HL-60 (cell line): ENCODE results near the gene KIF26A.

Experiments
- CTCF ChIP-seq: IDR thresholded peaks from one replicate; pipeline ENCODE4 v1.5.1; 2011; ENCODE audit warnings: low read length, control low read depth, inconsistent platforms; ENCODE audit not compliant: insufficient read depth
- POLR2AphosphoS5 ChIP-seq: IDR thresholded peaks from 2 replicates; pipeline ENCODE4 v1.6.1; 2012; ENCODE audit warnings: low read depth

DNA sequence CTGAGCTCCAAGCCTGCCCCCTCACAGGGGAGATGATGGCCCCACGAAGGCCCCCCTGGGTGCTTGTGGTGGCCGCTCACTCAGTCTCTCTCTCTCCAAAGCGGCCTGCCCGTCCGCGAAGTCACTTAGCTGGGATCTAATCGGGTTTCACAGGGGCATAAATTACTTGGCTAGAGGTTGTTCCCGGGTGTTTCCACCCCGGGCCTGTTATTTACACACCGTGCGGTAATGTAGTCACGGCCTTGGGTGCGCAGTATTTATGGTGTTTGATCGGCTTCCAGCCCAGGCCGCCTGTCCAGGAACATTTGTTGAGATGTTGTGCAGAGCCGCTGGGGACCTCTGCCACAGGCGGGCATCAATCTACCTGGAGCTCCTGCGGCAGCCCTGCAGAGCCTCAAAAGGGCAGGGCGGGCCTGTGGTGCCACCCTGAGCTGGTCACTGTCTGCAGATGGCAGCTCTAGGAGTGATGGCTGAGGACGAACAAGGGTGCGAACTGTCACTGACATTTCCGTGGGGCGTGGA, 91.2 kb downstream of the KIF26A start:
- TF ChIP-seq CTCF = no peak
- TF ChIP-seq POLR2AphosphoS5 = no peak
